Body of pancreas (tissue), 4 donors: ENCODE results near the gene PLAU. TPM values are rescaled to one million over a fixed set of nuclear protein-coding genes. Genes with fewer than 3 reads are reported as not detected.
A peak's percentile ranks its signal among the peaks of the same experiment; 100 is the strongest.

ENCODE experiments used
- ATAC-seq: fragments of 150-250 bp; one replicate; pipeline ENCODE4 v1.9.1; 2016
- DNase-seq, 4 donors: peaks; one replicate each; pipeline ENCODE4 v3.0.0-alpha.2; 2019
- H3K27ac ChIP-seq, 4 donors: fragments of 200-600 bp; sonication (generic); 1 replicate in 3 of 4; 2 replicates in 1 of 4; pipeline versions ENCODE4 v1.5.1 to v1.6.1; 2016 to 2019; ENCODE audit warnings: mild to moderate bottlenecking in 1 of 4, mixed read lengths in 1 of 4, moderate library complexity in 1 of 4
- H3K27me3 ChIP-seq, 2 donors: fragments of 200-600 bp; sonication (generic); one replicate each; pipeline ENCODE4 v1.6.0; 2016; ENCODE audit warnings: mild to moderate bottlenecking in 1 of 2
- H3K36me3 ChIP-seq, 2 donors: fragments of 200-600 bp; sonication (generic); replicated peaks in 1 of 2; 2 replicates each; pipeline ENCODE4 v1.5.1; 2016; ENCODE audit warnings: low read depth in 2 of 2; ENCODE audit not compliant: insufficient read depth in 1 of 2
- H3K4me1 ChIP-seq: fragments of 200-600 bp; sonication (generic); one replicate; pipeline ENCODE4 v1.6.0; 2016
- H3K4me3 ChIP-seq, 2 donors: fragments of 200-600 bp; sonication (generic); 1 replicate in 1 of 2; 2 replicates in 1 of 2; pipeline ENCODE4 v1.5.1; 2016 to 2019
- H3K9me3 ChIP-seq, 3 donors: fragments of 200-600 bp; sonication (generic); 1 replicate in 2 of 3; 2 replicates in 1 of 3; pipeline ENCODE4 v1.5.1; 2016
- CTCF ChIP-seq, 7 experiments: fragments of 450-650 bp in 4 of 7; fragments of 200-600 bp in 3 of 7; sonication (generic) in 3 of 7; IDR thresholded peaks; one replicate each; pipeline ENCODE4 v1.5.1; 2016 to 2019; ENCODE audit warnings: antibody characterized with exemption in 7 of 7
- POLR2A ChIP-seq, 3 donors: fragments of 450-650 bp; IDR thresholded peaks; one replicate each; pipeline ENCODE4 v1.6.1; 2016; ENCODE audit warnings: antibody characterized with exemption in 3 of 3, mild to moderate bottlenecking in 2 of 3
- WGBS, 2 donors: methylation state at CpG; one replicate each; pipeline ENCODE4 v1.1.5; 2017; 5-methylcytosine and 5-hydroxymethylcytosine counted together
- intact Hi-C: fragments of 100-400 bp; cut with DNase I; formaldehyde crosslinking; loops from one replicate; pipeline ENCODE4 v1.15.1; 2023
- total RNA-seq, 2 donors: library from RNA; depleted of rRNA; stranded (reverse); fragments of >200 nt; gene quantifications; one replicate each; pipeline ENCODE4 v1.1.0, GENCODE V29; 2016

The PLAU gene
- total RNA-seq, 2 donors from 2014 or later = 1.6 to 4.3 TPM

- H3K4me3 ChIP-seq = no peak overlapping the region
- no peaks in the 10 kb centered on the region for H3K27me3 ChIP-seq
- no peak for ATAC-seq
- no peak for DNase-seq
- TF ChIP-seq CTCF (IDR thresholded peaks at IDR 0.05) (no peak), POLR2A (IDR thresholded peaks at IDR 0.05) (no peak)
- intact Hi-C loops = no loop called here
- 77 to 79% methylated on average over 9 of the region's 9 CpGs for WGBS, 2 donors
- no peaks in the 10 kb centered on the region for H3K4me1 ChIP-seq
- H3K27ac ChIP-seq = no peak overlapping the region
- H3K36me3 ChIP-seq = no peaks in the 10 kb centered on the region
- H3K9me3 ChIP-seq = no peaks in the 10 kb centered on the region
These were observed 35.6 kb downstream of the PLAU start for GRCh38 chr10:73946253-73947145.

GRCh38 chr10:73948947-73949633, 38.2 kb downstream of the PLAU start:
- WGBS, 2 donors = 84 to 85% methylated on average over 10 of the region's 10 CpGs
- no peak overlapping the region for H3K27ac ChIP-seq
- DNase-seq (no peak), ATAC-seq (no peak)
- H3K9me3 ChIP-seq = no peaks in the 10 kb centered on the region
- H3K4me1 ChIP-seq = no peaks in the 10 kb centered on the region
- no peaks in the 10 kb centered on the region for H3K36me3 ChIP-seq
- TF ChIP-seq POLR2A (IDR thresholded peaks at IDR 0.05) (no peak), CTCF (IDR thresholded peaks at IDR 0.05) (no peak)
- intact Hi-C loops = no loop called here
- no peak overlapping the region for H3K4me3 ChIP-seq
- no peaks in the 10 kb centered on the region for H3K27me3 ChIP-seq

- DNase-seq = no peak
- WGBS, 2 donors = 85 to 91% methylated on average over 13 of the region's 13 CpGs
- intact Hi-C loops = no loop called here
- TF ChIP-seq CTCF (IDR thresholded peaks at IDR 0.05) = no peak
- TF ChIP-seq POLR2A (IDR thresholded peaks at IDR 0.05) = no peak
- H3K27ac ChIP-seq = no peak overlapping the region
- H3K4me3 ChIP-seq = no peak overlapping the region
- H3K36me3 ChIP-seq = no peaks in the 10 kb centered on the region
- H3K9me3 ChIP-seq = no peaks in the 10 kb centered on the region
- H3K4me1 ChIP-seq = no peaks in the 10 kb centered on the region
- no peaks in the 10 kb centered on the region for H3K27me3 ChIP-seq
- ATAC-seq = no peak
These were observed 39.4 kb downstream of the PLAU start for GRCh38 chr10:73950155-73950948.

GRCh38 chr10:73953665-73954064, 42.7 kb downstream of the PLAU start:
- 80 to 100% methylated on average over 1 of the region's 1 CpG for WGBS, 2 donors

More at GRCh38 chr10:73953665-73954064, 42.7 kb downstream of the PLAU start:
- H3K27me3 ChIP-seq = no peaks in the 10 kb centered on the region
- no peaks in the 10 kb centered on the region for H3K36me3 ChIP-seq
- H3K27ac ChIP-seq = no peak overlapping the region
- no peak overlapping the region for H3K4me3 ChIP-seq
- H3K4me1 ChIP-seq = no peaks in the 10 kb centered on the region
- peak in 1 of 4 donors; percentile 33 for DNase-seq
- ATAC-seq = peak; percentile 21
- intact Hi-C loops = no loop called here
- TF ChIP-seq CTCF (IDR thresholded peaks at IDR 0.05) = no peak
- TF ChIP-seq POLR2A (IDR thresholded peaks at IDR 0.05) = no peak
- H3K9me3 ChIP-seq = no peaks in the 10 kb centered on the region
